Upper lobe of right lung (tissue), 1 donor: ENCODE data around the gene GPR150. TPM values are rescaled to one million over a fixed set of nuclear protein-coding genes. Genes with fewer than 3 reads are reported as not detected.

ENCODE experiments used
- ATAC-seq: fragments of 200-7000 bp; cut with Tn5 transposase; one replicate; pipeline ENCODE4 v1.9.1; 2020; ENCODE audit warnings: mild to moderate bottlenecking, moderate library complexity
- DNase-seq: peaks from one replicate; pipeline ENCODE4 v3.0.0-alpha.2; 2020
- H3K27ac ChIP-seq: fragments of 200-600 bp; one replicate; pipeline ENCODE4 v1.8.0; 2022
- H3K27me3 ChIP-seq: fragments of 200-600 bp; one replicate; pipeline ENCODE4 v1.8.0; 2022; ENCODE audit warnings: mild to moderate bottlenecking
- H3K36me3 ChIP-seq: fragments of 200-600 bp; one replicate; pipeline ENCODE4 v1.8.0; 2022
- H3K4me1 ChIP-seq: fragments of 200-600 bp; one replicate; pipeline ENCODE4 v1.8.0; 2022
- H3K4me3 ChIP-seq: fragments of 200-600 bp; one replicate; pipeline ENCODE4 v1.8.0; 2022; ENCODE audit warnings: mild to moderate bottlenecking
- H3K9me3 ChIP-seq: fragments of 200-600 bp; one replicate; pipeline ENCODE4 v1.8.0; 2022
- CTCF ChIP-seq: fragments of 200-600 bp; IDR thresholded peaks from one replicate; pipeline ENCODE4 v1.8.0; 2022; ENCODE audit warnings: antibody characterized with exemption
- intact Hi-C: fragments of 100-400 bp; cut with DNase I; formaldehyde crosslinking; loops from one replicate; pipeline ENCODE4 v1.11.0; 2022
- total RNA-seq: library from RNA; stranded (reverse); fragmentation: NEBNext Ultra II Directional; extraction: Animal tissue kit (Norgen Biotek cat#: 25700); gene quantifications from one replicate; pipeline ENCODE4 v1.2.1, GENCODE V29; 2021
- donor health status: DM: no; HTN: yes; CAD: no; lungs with severe emphysema.

The GPR150 gene
- total RNA-seq, 1 donor from 2014 or later: 0.49 TPM

DNA sequence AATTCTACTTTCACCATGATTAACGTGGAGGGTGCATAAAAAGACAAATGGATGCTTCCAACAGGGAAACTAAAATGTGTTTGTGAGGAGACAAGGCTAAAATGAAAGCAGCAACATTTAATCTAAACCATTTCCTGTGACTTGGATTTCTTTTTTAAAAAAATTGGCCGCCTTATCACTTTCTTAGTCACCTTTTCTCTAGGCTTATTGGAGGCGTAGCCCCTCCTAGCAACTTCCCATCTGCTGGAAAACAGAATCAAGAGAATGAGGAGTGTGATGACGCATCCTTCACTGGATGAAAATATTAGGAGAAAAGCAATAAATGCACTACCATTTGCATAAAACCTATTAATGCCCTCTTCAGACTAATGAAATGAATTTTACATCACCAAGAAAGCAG lies 791 bp upstream of the GPR150 start:
- intact Hi-C loops: no loop called here
- no peaks in the 10 kb centered on the region for H3K36me3 ChIP-seq
- DNase-seq: no peak
- no peaks in the 10 kb centered on the region for H3K9me3 ChIP-seq
- H3K4me3 ChIP-seq: no peak overlapping the region
- peaks cover 10% of the 10 kb centered on the region for H3K27me3 ChIP-seq
- no peak for TF ChIP-seq CTCF
- H3K4me1 ChIP-seq: peaks cover 25% of the 10 kb centered on the region
- H3K27ac ChIP-seq: no peak overlapping the region
- ATAC-seq: no peak

DNA sequence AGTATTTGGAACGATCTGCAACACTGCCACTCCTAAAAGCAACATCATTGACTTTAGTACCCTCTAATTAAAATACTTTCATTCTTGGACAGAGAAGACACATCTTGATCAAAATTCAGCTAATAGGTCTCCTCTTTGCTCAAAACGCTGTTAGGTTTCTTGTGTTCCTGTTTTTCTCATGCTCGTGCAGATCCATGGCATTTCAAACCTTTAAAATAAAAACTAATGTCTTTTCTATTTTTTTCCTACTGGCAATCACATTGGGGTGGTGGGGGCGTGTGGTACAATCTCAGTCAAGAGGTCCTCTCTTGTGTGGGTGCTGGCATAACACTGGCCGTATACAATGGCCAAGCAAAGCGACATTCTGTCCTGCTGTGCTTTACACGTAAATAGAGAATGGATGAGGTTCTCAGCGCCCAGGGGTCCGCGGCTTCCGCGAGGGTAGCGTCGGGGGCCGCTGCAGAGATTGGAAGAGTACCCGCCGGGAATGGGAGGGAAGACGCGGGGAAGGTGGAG lies 315 bp upstream of the GPR150 start:
- Histone ChIP-seq H3K4me1 (peaks cover 25% of the 10 kb centered on the region), H3K36me3 (no peaks in the 10 kb centered on the region), H3K4me3 (peak overlapping the region; percentile 62), H3K9me3 (no peaks in the 10 kb centered on the region), H3K27me3 (peaks cover 10% of the 10 kb centered on the region), H3K27ac (no peak overlapping the region)
- DNase-seq: no peak
- no peak for ATAC-seq
- TF ChIP-seq CTCF: no peak
- intact Hi-C loops: no loop called here

- intact Hi-C loops: no loop called here
- ATAC-seq (peak; percentile 75), DNase-seq (peak; percentile 74)
- Histone ChIP-seq H3K27me3 (peaks cover 10% of the 10 kb centered on the region), H3K27ac (no peak overlapping the region), H3K4me1 (peaks cover 25% of the 10 kb centered on the region), H3K9me3 (no peaks in the 10 kb centered on the region), H3K36me3 (no peaks in the 10 kb centered on the region), H3K4me3 (peak overlapping the region; percentile 62)
- TF ChIP-seq CTCF: no peak
Observed at GRCh38 chr5:95620870-95621838, 1.3 kb downstream of the GPR150 start.

DNA sequence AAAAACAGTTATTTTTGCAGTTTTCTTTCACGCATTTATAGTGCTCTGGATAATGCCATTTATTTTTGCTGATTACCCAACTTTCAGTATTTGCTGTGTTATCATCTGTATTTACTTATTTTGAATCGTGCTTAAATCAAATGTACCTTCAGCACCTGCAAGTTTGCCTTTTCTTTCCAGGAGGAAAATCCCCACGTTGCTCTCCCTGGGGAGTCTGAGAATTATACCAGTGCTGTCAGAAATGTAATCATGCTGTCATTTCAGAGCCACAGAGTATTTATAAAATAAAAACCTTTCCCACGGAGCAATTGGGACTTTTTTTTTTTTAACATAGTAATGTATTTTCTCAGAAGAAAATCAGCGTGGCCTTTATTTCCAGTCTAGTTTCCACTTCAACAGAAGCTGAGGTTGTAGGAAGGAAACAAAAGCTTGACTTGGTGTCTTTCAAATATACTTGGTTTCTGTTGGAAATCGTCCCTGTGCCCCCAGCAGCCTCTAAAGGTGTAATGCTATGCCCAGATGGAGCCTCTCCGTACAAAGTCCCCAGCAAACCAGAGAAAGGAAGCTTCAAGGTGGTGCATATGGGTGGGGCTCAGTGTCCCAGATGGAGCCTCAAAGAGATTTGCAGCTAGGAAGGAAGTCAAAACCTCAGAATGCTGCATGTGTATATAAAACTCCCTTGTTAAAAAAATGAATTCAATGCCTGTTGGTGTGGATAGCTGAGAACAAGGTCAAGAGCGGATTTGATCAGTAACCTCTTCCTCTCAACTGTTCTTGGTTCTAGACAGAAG lies 2.1 kb downstream of the GPR150 start:
- Histone ChIP-seq H3K27ac (no peak overlapping the region), H3K4me1 (peaks cover 25% of the 10 kb centered on the region), H3K9me3 (no peaks in the 10 kb centered on the region), H3K36me3 (no peaks in the 10 kb centered on the region), H3K4me3 (no peak overlapping the region), H3K27me3 (peaks cover 10% of the 10 kb centered on the region)
- intact Hi-C loops: no loop called here
- TF ChIP-seq CTCF: no peak
- no peak for DNase-seq
- ATAC-seq: no peak

DNA sequence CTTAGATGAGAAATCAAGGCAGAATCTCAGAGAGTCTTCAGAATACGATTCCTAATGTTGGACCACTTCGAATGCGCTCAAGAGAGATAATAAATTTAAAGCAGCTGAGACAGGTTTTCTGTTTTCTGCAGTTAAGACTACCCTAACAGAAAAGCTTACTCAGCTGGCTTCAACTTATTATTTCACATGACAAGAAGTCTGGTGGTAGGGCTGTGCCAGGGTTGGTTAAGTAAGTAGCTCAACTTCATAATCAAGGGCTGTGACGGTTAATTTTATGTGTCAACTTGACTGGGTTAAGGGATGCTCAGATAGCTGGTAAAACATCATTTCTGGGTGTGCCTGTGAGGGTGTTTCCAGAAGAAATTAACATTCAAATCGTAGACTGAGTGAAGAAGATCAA lies 3.8 kb downstream of the GPR150 start:
- ATAC-seq (no peak), DNase-seq (no peak)
- Histone ChIP-seq H3K9me3 (no peaks in the 10 kb centered on the region), H3K36me3 (no peaks in the 10 kb centered on the region), H3K4me3 (no peak overlapping the region), H3K27ac (no peak overlapping the region), H3K4me1 (peaks cover 25% of the 10 kb centered on the region), H3K27me3 (peaks cover 9% of the 10 kb centered on the region)
- intact Hi-C loops: no loop called here
- TF ChIP-seq CTCF: no peak
